HG03135 (cell line): ENCODE measurements around the gene PTGFRN.
"Not testable (repeated sequence)": the region's sequence is repeated elsewhere in the genome, so short reads cannot be mapped to it uniquely, and the experiment has no call there.

ENCODE experiments used
- ATAC-seq: cut with Tn5 transposase; IDR thresholded peaks from one replicate; pipeline ENCODE4 v1.9.1; 2021; ENCODE audit warnings: mild to moderate bottlenecking, moderate library complexity; ENCODE audit not compliant: unreplicated experiment

Gene PTGFRN

GRCh38 chr1:116909512-116910378 is at the start of gene PTGFRN:
PTGFRN (plus strand) TSS chr1:116909916; CDS start chr1:116910204, 288 bp downstream.
- ATAC-seq = no peak

- not testable (repeated sequence) for ATAC-seq
These were observed 49.5 kb upstream of the PTGFRN start for GRCh38 chr1:116860167-116860566.

GRCh38 chr1:116861137-116861536 is 48.6 kb upstream of the PTGFRN start:
- ATAC-seq = no peak

- ATAC-seq = not testable (repeated sequence)
These were observed 46.7 kb upstream of the PTGFRN start for GRCh38 chr1:116863031-116863430.

GRCh38 chr1:116866478-116866877 is 43.2 kb upstream of the PTGFRN start:
- not testable (repeated sequence) for ATAC-seq

GRCh38 chr1:116868385-116868784 is 41.3 kb upstream of the PTGFRN start:
- no peak for ATAC-seq

- no peak for ATAC-seq
These were observed 40.1 kb upstream of the PTGFRN start for GRCh38 chr1:116869611-116870010.

GRCh38 chr1:116870300-116870699 is 39.4 kb upstream of the PTGFRN start:
- ATAC-seq = no peak

- no peak for ATAC-seq
These were observed 38.0 kb upstream of the PTGFRN start for GRCh38 chr1:116871779-116872146.

- ATAC-seq = no peak
These were observed 35.9 kb upstream of the PTGFRN start for GRCh38 chr1:116873680-116874271.

- ATAC-seq = no peak
These were observed 34.9 kb upstream of the PTGFRN start for GRCh38 chr1:116874733-116875249.

- ATAC-seq = no peak
These were observed 34.3 kb upstream of the PTGFRN start for GRCh38 chr1:116875391-116875790.

- not testable (repeated sequence) for ATAC-seq
These were observed 33.8 kb upstream of the PTGFRN start for GRCh38 chr1:116875946-116876345.

- no peak for ATAC-seq
These were observed 32.4 kb upstream of the PTGFRN start for GRCh38 chr1:116877141-116877818.

GRCh38 chr1:116878804-116879477 is 30.8 kb upstream of the PTGFRN start:
- ATAC-seq = no peak

GRCh38 chr1:116879478-116880133 is 30.1 kb upstream of the PTGFRN start:
- ATAC-seq = no peak

GRCh38 chr1:116880917-116881316 is 28.8 kb upstream of the PTGFRN start:
- no peak for ATAC-seq

- ATAC-seq = no peak
These were observed 27.7 kb upstream of the PTGFRN start for GRCh38 chr1:116881879-116882520.

GRCh38 chr1:116882866-116883265 is 26.9 kb upstream of the PTGFRN start:
- ATAC-seq = no peak

GRCh38 chr1:116886291-116886878 is 23.3 kb upstream of the PTGFRN start:
- no peak for ATAC-seq
